HUES64 (cell line): Measurements from ENCODE around the gene BYSL.

Source experiments
- H3K27ac ChIP-seq: 2 replicates; pipeline ENCODE4 v1.7.0; 2013; ENCODE audit warnings: low read depth, low read length, inconsistent platforms
- H3K27me3 ChIP-seq: 2 replicates; pipeline ENCODE4 v1.6.1; 2013; ENCODE audit warnings: mild to moderate bottlenecking, low read length; ENCODE audit not compliant: insufficient read depth
- H3K36me3 ChIP-seq: 2 replicates; pipeline ENCODE4 v1.6.1; 2013; ENCODE audit warnings: mild to moderate bottlenecking, low read length; ENCODE audit not compliant: insufficient read depth
- H3K4me1 ChIP-seq: 2 replicates; pipeline ENCODE4 v1.6.1; 2013; ENCODE audit warnings: mild to moderate bottlenecking, low read length, moderate library complexity; ENCODE audit not compliant: insufficient read depth
- H3K4me3 ChIP-seq: 2 replicates; pipeline ENCODE4 v1.5.1; 2013; ENCODE audit warnings: mild to moderate bottlenecking, low read length, moderate library complexity
- H3K9ac ChIP-seq: 2 replicates; pipeline ENCODE4 v1.6.1; 2013; ENCODE audit warnings: mild to moderate bottlenecking, low read depth, low read length
- H3K9me3 ChIP-seq: 2 replicates; pipeline ENCODE4 v1.6.1; 2013; ENCODE audit warnings: low read depth, low read length; ENCODE audit not compliant: insufficient read depth
- WGBS: fragments of 150-250, 120-280 bp; methylation state at CpG from one replicate; pipeline ENCODE4 v1.1.7; 2013; ENCODE audit warnings: missing lambda C conversion rate; 5-methylcytosine and 5-hydroxymethylcytosine counted together

The BYSL gene

GRCh38 chr6:41917528-41917927, 3.8 kb upstream of the BYSL start:
- Histone ChIP-seq H3K4me1 (peaks cover 7% of the 10 kb centered on the region), H3K4me3 (no peak overlapping the region), H3K27me3 (no peaks in the 10 kb centered on the region), H3K9ac (no peak overlapping the region), H3K9me3 (no peaks in the 10 kb centered on the region), H3K36me3 (peaks cover 37% of the 10 kb centered on the region), H3K27ac (no peak overlapping the region)
- WGBS, result 80% methylated on average over 4 of the region's 4 CpGs

DNA sequence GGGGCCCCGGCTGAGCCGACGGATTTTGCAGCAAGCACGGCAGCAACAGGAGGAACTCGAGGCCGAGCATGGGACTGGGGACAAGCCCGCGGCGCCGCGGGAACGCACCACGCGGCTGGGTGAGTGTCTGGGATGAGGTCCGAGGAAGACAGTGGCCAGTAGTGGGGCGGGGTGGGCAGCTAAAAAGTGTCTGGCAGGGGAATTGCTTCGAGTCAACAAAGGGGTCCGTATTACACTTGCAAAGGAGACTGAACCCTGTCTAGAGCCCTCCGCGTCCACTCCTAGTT, 356 bp downstream of the BYSL start:
- Histone ChIP-seq H3K27ac (peak overlapping the region; percentile 93), H3K27me3 (no peaks in the 10 kb centered on the region), H3K4me1 (peaks cover 12% of the 10 kb centered on the region), H3K9ac (peak overlapping the region; percentile 89), H3K9me3 (no peaks in the 10 kb centered on the region), H3K4me3 (peak overlapping the region; percentile 78), H3K36me3 (peaks cover 26% of the 10 kb centered on the region)
- under 1% methylated on average over 20 of the region's 20 CpGs for WGBS

DNA sequence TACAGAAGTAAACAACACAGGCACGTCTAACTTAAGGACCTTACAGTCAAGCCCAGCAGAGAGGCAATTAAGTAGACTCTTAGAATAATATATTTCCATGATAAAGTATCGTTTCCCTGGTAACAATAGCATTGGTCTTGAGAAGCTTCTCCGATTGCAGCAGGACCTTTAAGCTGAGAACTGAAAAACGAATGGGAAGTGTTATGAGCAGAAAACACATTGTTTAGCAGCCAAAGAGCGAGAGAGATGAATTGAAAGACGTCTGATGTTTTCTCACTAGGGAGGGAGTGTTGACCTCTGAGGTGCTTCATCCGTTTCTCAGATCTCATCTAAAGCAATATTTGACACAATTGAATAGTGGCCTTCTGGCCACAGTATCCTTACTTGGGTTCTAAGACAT, 855 bp downstream of the BYSL start:
- 12% methylated on average over 7 of the region's 7 CpGs for WGBS
- Histone ChIP-seq H3K4me3 (peak overlapping the region; percentile 78), H3K9me3 (no peaks in the 10 kb centered on the region), H3K36me3 (peaks cover 28% of the 10 kb centered on the region), H3K27ac (peak overlapping the region; percentile 93; the same call in 1 of the 2 replicates), H3K27me3 (no peaks in the 10 kb centered on the region), H3K4me1 (peaks cover 12% of the 10 kb centered on the region), H3K9ac (peak overlapping the region; percentile 89)

DNA sequence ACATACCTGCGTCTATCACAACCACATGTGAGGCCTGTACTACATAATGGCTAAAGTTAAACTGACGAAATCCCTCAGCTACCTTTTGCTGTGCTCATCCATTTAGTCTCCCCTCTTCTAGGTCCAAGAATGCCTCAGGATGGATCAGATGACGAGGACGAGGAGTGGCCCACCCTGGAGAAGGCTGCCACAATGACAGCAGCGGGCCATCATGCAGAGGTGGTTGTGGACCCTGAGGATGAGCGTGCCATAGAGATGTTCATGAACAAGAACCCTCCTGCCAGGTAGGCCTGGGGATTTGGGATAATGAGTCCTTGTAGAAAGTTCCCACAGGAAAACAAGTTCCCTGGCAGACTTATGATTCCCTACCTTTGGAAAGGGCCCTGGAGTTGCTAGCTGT, 6.0 kb downstream of the BYSL start:
- 95% methylated on average over 6 of the region's 6 CpGs for WGBS
- no peaks in the 10 kb centered on the region for H3K27me3 ChIP-seq
- no peak overlapping the region for H3K9ac ChIP-seq
- H3K27ac ChIP-seq, result no peak overlapping the region
- peaks cover 79% of the 10 kb centered on the region for H3K36me3 ChIP-seq
- H3K4me3 ChIP-seq, result no peak overlapping the region
- no peaks in the 10 kb centered on the region for H3K9me3 ChIP-seq
- H3K4me1 ChIP-seq, result peaks cover 7% of the 10 kb centered on the region; the same call in 1 of the 2 replicates

- no peak overlapping the region for H3K4me3 ChIP-seq
- H3K9ac ChIP-seq, result no peak overlapping the region
- no peaks in the 10 kb centered on the region for H3K9me3 ChIP-seq
- H3K36me3 ChIP-seq, result peaks cover 93% of the 10 kb centered on the region
- no peaks in the 10 kb centered on the region for H3K27me3 ChIP-seq
- no peaks in the 10 kb centered on the region for H3K4me1 ChIP-seq
- H3K27ac ChIP-seq, result no peak overlapping the region
- WGBS, result 96% methylated on average over 6 of the region's 6 CpGs
Measured at GRCh38 chr6:41929924-41930323, 8.6 kb downstream of the BYSL start.

DNA sequence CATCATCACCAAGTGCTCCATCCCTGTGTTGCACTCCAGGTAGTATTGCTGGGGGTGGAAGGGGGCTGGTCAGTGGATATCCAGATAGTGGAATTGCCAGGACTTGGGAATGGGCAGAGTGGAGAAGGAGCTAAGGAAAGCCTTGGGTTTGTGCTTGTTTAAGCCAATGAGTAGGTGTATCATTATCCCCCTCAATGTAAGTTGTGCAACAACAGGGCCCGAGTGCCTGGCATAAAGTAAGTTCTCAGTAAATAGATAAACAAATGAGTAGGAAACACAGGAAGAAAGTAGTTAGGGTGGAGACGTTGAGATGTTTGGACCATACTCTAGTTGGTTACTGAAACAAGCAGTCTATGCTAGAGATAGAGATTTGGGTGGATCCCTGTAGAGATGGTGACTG, 10.5 kb downstream of the BYSL start:
- WGBS, result 89% methylated on average over 2 of the region's 2 CpGs
- H3K4me1 ChIP-seq, result no peaks in the 10 kb centered on the region
- H3K4me3 ChIP-seq, result no peak overlapping the region
- no peaks in the 10 kb centered on the region for H3K9me3 ChIP-seq
- H3K36me3 ChIP-seq, result peaks cover 90% of the 10 kb centered on the region
- H3K27ac ChIP-seq, result no peak overlapping the region
- H3K9ac ChIP-seq, result no peak overlapping the region
- H3K27me3 ChIP-seq, result no peaks in the 10 kb centered on the region

- Histone ChIP-seq H3K4me3 (no peak overlapping the region), H3K9me3 (no peaks in the 10 kb centered on the region), H3K9ac (no peak overlapping the region), H3K36me3 (peaks cover 84% of the 10 kb centered on the region), H3K27ac (no peak overlapping the region), H3K27me3 (no peaks in the 10 kb centered on the region), H3K4me1 (no peaks in the 10 kb centered on the region)
- WGBS, result 96% methylated on average over 15 of the region's 15 CpGs
Measured at GRCh38 chr6:41932378-41932777, 11.1 kb downstream of the BYSL start.

- H3K27ac ChIP-seq, result no peak overlapping the region
- no peak overlapping the region for H3K4me3 ChIP-seq
- H3K9me3 ChIP-seq, result no peaks in the 10 kb centered on the region
- H3K9ac ChIP-seq, result no peak overlapping the region
- H3K4me1 ChIP-seq, result peaks cover 13% of the 10 kb centered on the region
- 97% methylated on average over 7 of the region's 7 CpGs for whole genome bisulfite sequencing
- H3K27me3 ChIP-seq, result no peaks in the 10 kb centered on the region
- H3K36me3 ChIP-seq, result peaks cover 63% of the 10 kb centered on the region
Measured at GRCh38 chr6:41934278-41935192, 13.2 kb downstream of the BYSL start.

GRCh38 chr6:41935193-41935574, 13.9 kb downstream of the BYSL start:
- no peaks in the 10 kb centered on the region for H3K9me3 ChIP-seq
- H3K36me3 ChIP-seq, result peaks cover 56% of the 10 kb centered on the region
- 50% methylated on average over 1 of the region's 1 CpG for WGBS
- peaks cover 20% of the 10 kb centered on the region for H3K4me1 ChIP-seq
- H3K27me3 ChIP-seq, result peaks cover 3% of the 10 kb centered on the region; the same call in 1 of the 2 replicates
- H3K9ac ChIP-seq, result no peak overlapping the region
- H3K4me3 ChIP-seq, result no peak overlapping the region
- H3K27ac ChIP-seq, result no peak overlapping the region

DNA sequence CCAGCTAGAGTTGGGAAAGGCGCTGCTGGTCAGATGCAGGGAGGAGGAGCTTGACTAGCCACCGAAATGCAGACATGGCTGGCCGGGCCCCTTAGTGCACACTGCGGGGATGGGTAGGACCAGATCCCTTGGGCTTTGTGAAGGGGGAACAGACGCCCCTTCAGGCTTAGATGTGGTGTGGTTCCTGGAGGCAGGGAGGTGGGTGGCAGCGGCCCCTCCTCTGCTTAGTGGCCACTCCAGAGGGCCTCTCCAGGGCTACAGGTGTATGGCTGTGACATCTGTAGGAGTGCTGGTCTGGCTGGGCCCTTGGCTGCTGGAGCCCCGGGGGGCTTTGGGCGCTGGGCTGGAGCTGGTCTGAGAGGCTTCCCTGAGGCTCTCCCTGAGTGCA, 14.4 kb downstream of the BYSL start:
- Histone ChIP-seq H3K36me3 (peaks cover 51% of the 10 kb centered on the region), H3K4me1 (peaks cover 20% of the 10 kb centered on the region), H3K27me3 (peaks cover 8% of the 10 kb centered on the region; the same call in 1 of the 2 replicates), H3K9ac (no peak overlapping the region), H3K4me3 (no peak overlapping the region), H3K27ac (peak overlapping the region; percentile 31; the same call in 1 of the 2 replicates), H3K9me3 (no peaks in the 10 kb centered on the region)
- 85% methylated on average over 8 of the region's 8 CpGs for WGBS

- Histone ChIP-seq H3K4me1 (peaks cover 20% of the 10 kb centered on the region), H3K27ac (peak overlapping the region; percentile 31; the same call in 1 of the 2 replicates)
Measured at GRCh38 chr6:41936073-41936837, 15.0 kb downstream of the BYSL start.

More at GRCh38 chr6:41936073-41936837, 15.0 kb downstream of the BYSL start:
- Histone ChIP-seq H3K4me3 (no peak overlapping the region), H3K27me3 (peaks cover 9% of the 10 kb centered on the region; the same call in 1 of the 2 replicates), H3K9me3 (no peaks in the 10 kb centered on the region), H3K9ac (no peak overlapping the region), H3K36me3 (peaks cover 46% of the 10 kb centered on the region)
- 78% methylated on average over 10 of the region's 10 CpGs for WGBS
